HepG2 (cell line): Measurements from ENCODE around the gene PPP2R2D. TPM values are rescaled to one million over a fixed set of nuclear protein-coding genes. Genes with fewer than 3 reads are reported as not detected.
A peak's percentile ranks its signal among the peaks of the same experiment; 100 is the strongest.

ENCODE experiments used
- ATM ChIP-seq: fragments of 450-650 bp; IDR thresholded peaks from 2 replicates; pipeline ENCODE4 v1.7.1; 2017; ENCODE audit warnings: mild to moderate bottlenecking, borderline replicate concordance
- DMAP1 ChIP-seq: IDR thresholded peaks from 2 replicates; pipeline ENCODE4 v1.6.1; 2016
- KAT7 ChIP-seq: IDR thresholded peaks from 2 replicates; pipeline ENCODE4 v1.6.1; 2018; ENCODE audit warnings: borderline replicate concordance, missing compliant biosample characterization
- MEIS2 ChIP-seq: sonication (generic); formaldehyde crosslinking; IDR thresholded peaks from 2 replicates; pipeline ENCODE4 v1.9.0; 2021; ENCODE audit warnings: mild to moderate bottlenecking, missing genetic modification reagents
- PAX8 ChIP-seq: sonication (generic); formaldehyde crosslinking; IDR thresholded peaks from 2 replicates; pipeline ENCODE4 v1.8.0; 2022; ENCODE audit warnings: mild to moderate bottlenecking, missing genetic modification reagents, borderline replicate concordance
- POLR2A ChIP-seq, 2 experiments: IDR thresholded peaks; 2 replicates each; pipeline ENCODE4 v1.6.1; 2011; ENCODE audit warnings: low read depth in 2 of 2, low read length in 2 of 2, mild to moderate bottlenecking in 1 of 2, moderate library complexity in 1 of 2; ENCODE audit not compliant: insufficient read depth in 1 of 2
- POLR2AphosphoS5 ChIP-seq: IDR thresholded peaks from 2 replicates; pipeline ENCODE4 v1.6.1; 2012; ENCODE audit warnings: low read depth, low read length
- POLR2G ChIP-seq: fragments of 200-400 bp; formaldehyde crosslinking; IDR thresholded peaks from 2 replicates; pipeline ENCODE4 v1.6.1; 2018; ENCODE audit warnings: mild to moderate bottlenecking, low read depth, low read length, moderate library complexity
- SRY ChIP-seq: sonication (generic); formaldehyde crosslinking; IDR thresholded peaks from 2 replicates; pipeline ENCODE4 v1.8.0; 2022; ENCODE audit warnings: mild to moderate bottlenecking, missing genetic modification reagents
- ZBTB21 ChIP-seq: sonication (generic); formaldehyde crosslinking; IDR thresholded peaks from 2 replicates; pipeline ENCODE4 v1.4.0; 2020; ENCODE audit warnings: missing genetic modification reagents
- ZFY ChIP-seq: sonication (generic); formaldehyde crosslinking; IDR thresholded peaks from 2 replicates; pipeline ENCODE4 v1.4.0; 2020; ENCODE audit warnings: missing genetic modification reagents
- ZNF501 ChIP-seq: sonication (generic); formaldehyde crosslinking; IDR thresholded peaks from 2 replicates; pipeline ENCODE4 v1.5.1; 2020; ENCODE audit warnings: mild to moderate bottlenecking, moderate library complexity, missing genetic modification reagents
- ZNF563 ChIP-seq: sonication (generic); formaldehyde crosslinking; IDR thresholded peaks from 2 replicates; pipeline ENCODE4 v1.8.0; 2022; ENCODE audit warnings: mild to moderate bottlenecking, moderate library complexity, missing genetic modification reagents
- ZNF687 ChIP-seq: sonication (generic); formaldehyde crosslinking; IDR thresholded peaks from 2 replicates; pipeline ENCODE4 v1.5.1; 2020; ENCODE audit warnings: mild to moderate bottlenecking, missing genetic modification reagents, moderate library complexity
- ZNF777 ChIP-seq: sonication (generic); formaldehyde crosslinking; IDR thresholded peaks from 2 replicates; pipeline ENCODE4 v1.4.0; 2020; ENCODE audit warnings: missing genetic modification reagents
- ZNF850 ChIP-seq: sonication (generic); formaldehyde crosslinking; conservative IDR thresholded peaks from 2 replicates; pipeline ENCODE4 v1.9.0; 2021; ENCODE audit warnings: mild to moderate bottlenecking, missing genetic modification reagents
- ZSCAN12 ChIP-seq: sonication (generic); formaldehyde crosslinking; IDR thresholded peaks from 2 replicates; pipeline ENCODE4 v1.9.0; 2021; ENCODE audit warnings: mild to moderate bottlenecking, missing genetic modification reagents
- polyA plus RNA-seq, 8 experiments: library from polyadenylated mRNA; depleted of rRNA in 3 of 8; stranded (reverse) in 7 of 8; unstranded in 1 of 8; fragments of >200 nt; fragmentation: Illumina TruSeq in 4 of 8; extraction: Trizol in 4 of 8; gene quantifications; 2 replicates each; pipeline versions ENCODE4 v1.2.1 to v1.2.3, GENCODE V29; 2011 to 2016; ENCODE audit warnings: low read depth in 4 of 8, missing spikeins in 1 of 8, mixed read lengths in 1 of 8; ENCODE audit not compliant: insufficient read depth in 1 of 8
- total RNA-seq, 5 experiments: library from RNA; depleted of rRNA; stranded (reverse); fragments of >200 nt; fragmentation: Illumina TruSeq; extraction: Trizol; gene quantifications; 2 replicates each; pipeline ENCODE4 v1.2.3, GENCODE V29; 2016; ENCODE audit warnings: low read depth in 1 of 5
- TF ChIP-seq, protein P1 (sequence below): sonication (generic); formaldehyde crosslinking; IDR thresholded peaks from 2 replicates; pipeline ENCODE4 v1.4.0; 2020; ENCODE audit warnings: missing genetic modification reagents, borderline replicate concordance
- TF ChIP-seq, protein P2 (sequence below): IDR thresholded peaks from 2 replicates; pipeline ENCODE4 v1.6.1; 2012; ENCODE audit warnings: inconsistent platforms
- TF ChIP-seq, protein P3 (sequence below): sonication (generic); formaldehyde crosslinking; IDR thresholded peaks from 2 replicates; pipeline ENCODE4 v1.5.1; 2020; ENCODE audit warnings: missing genetic modification reagents, mild to moderate bottlenecking, borderline replicate concordance

PPP2R2D gene
- total and polyA plus RNA-seq, 2 of the 13 experiments (the other 11 are each of a cell fraction or from before 2014, with no cell fraction given), result 32.7 to 33.2 TPM

DNA sequence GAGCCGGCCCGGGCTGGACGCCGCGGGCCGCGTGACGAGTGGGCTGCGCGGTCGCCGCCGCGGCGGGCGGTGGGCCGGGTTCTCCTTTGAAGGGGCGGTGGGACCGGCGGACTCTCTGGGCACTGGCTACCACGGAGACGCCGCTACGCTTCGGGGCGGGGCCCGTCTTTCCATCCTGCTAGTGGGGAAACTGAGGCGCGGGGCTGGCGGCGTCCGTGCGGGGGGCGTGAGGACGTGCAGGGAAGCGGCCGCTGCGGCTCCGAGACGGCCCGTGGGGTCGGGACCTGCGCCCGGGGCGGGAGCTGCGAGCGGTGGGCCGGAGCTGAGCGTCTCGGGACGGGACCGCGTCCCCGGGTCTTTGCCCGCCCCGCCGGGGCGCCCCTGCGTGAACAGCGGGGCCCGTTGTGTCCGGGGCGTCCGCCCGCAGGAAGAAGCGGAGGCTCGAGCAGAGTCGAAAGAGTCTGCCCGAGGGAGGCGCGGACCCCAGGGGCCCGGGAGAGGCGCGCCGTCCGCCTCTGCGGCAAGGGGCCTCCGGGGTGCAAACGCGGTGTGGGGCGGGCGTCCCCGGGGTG lies 81.5 kb downstream of the PPP2R2D start (continued):
- TF ChIP-seq, protein P1, sequence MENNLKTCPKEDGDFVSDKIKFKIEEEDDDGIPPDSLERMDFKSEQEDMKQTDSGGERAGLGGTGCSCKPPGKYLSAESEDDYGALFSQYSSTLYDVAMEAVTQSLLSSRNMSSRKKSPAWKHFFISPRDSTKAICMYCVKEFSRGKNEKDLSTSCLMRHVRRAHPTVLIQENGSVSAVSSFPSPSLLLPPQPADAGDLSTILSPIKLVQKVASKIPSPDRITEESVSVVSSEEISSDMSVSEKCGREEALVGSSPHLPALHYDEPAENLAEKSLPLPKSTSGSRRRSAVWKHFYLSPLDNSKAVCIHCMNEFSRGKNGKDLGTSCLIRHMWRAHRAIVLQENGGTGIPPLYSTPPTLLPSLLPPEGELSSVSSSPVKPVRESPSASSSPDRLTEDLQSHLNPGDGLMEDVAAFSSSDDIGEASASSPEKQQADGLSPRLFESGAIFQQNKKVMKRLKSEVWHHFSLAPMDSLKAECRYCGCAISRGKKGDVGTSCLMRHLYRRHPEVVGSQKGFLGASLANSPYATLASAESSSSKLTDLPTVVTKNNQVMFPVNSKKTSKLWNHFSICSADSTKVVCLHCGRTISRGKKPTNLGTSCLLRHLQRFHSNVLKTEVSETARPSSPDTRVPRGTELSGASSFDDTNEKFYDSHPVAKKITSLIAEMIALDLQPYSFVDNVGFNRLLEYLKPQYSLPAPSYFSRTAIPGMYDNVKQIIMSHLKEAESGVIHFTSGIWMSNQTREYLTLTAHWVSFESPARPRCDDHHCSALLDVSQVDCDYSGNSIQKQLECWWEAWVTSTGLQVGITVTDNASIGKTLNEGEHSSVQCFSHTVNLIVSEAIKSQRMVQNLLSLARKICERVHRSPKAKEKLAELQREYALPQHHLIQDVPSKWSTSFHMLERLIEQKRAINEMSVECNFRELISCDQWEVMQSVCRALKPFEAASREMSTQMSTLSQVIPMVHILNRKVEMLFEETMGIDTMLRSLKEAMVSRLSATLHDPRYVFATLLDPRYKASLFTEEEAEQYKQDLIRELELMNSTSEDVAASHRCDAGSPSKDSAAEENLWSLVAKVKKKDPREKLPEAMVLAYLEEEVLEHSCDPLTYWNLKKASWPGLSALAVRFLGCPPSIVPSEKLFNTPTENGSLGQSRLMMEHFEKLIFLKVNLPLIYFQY, result 0 out of 2 replicates have a peak, but pooled peaks have one; percentile 11
- TF ChIP-seq DMAP1 (CRISPR knock-in tag) (peak; percentile 6; the same call in 1 of the 2 replicates), ZNF850 (CRISPR knock-in tag) (no peak), ATM (no peak), ZNF687 (peak; percentile 57), SRY (CRISPR knock-in tag) (peak; percentile 75; the same call in 1 of the 2 replicates), ZNF777 (peak; percentile 77; the same call in 1 of the 2 replicates), POLR2A (IDR thresholded peaks at IDR 0.05; ENCODE audit: insufficient read depth in 1 of 2, low read depth in 2 of 2, low read length in 2 of 2) (0 out of 4 replicates have a peak, but pooled peaks of 1 of the 2 experiments have one; percentile 59), POLR2G (peak; percentile 65; the same call in 1 of the 2 replicates), ZFY (CRISPR knock-in tag) (no peak), MEIS2 (CRISPR knock-in tag) (0 out of 2 replicates have a peak, but pooled peaks have one; percentile 25), POLR2AphosphoS5 (peak; percentile 27; the same call in 1 of the 2 replicates), ZBTB21 (CRISPR knock-in tag) (no peak), PAX8 (CRISPR knock-in tag) (no peak), ZSCAN12 (peak; percentile 1; the same call in 1 of the 2 replicates), ZNF563 (CRISPR knock-in tag) (0 out of 2 replicates have a peak, but pooled peaks have one; percentile 9), KAT7 (CRISPR knock-in tag) (peak; percentile 10; the same call in 1 of the 2 replicates), ZNF501 (CRISPR knock-in tag) (no peak)
- TF ChIP-seq, protein P2, sequence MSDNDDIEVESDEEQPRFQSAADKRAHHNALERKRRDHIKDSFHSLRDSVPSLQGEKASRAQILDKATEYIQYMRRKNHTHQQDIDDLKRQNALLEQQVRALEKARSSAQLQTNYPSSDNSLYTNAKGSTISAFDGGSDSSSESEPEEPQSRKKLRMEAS, result 0 out of 2 replicates have a peak, but pooled peaks have one; percentile 5
- TF ChIP-seq, protein P3, sequence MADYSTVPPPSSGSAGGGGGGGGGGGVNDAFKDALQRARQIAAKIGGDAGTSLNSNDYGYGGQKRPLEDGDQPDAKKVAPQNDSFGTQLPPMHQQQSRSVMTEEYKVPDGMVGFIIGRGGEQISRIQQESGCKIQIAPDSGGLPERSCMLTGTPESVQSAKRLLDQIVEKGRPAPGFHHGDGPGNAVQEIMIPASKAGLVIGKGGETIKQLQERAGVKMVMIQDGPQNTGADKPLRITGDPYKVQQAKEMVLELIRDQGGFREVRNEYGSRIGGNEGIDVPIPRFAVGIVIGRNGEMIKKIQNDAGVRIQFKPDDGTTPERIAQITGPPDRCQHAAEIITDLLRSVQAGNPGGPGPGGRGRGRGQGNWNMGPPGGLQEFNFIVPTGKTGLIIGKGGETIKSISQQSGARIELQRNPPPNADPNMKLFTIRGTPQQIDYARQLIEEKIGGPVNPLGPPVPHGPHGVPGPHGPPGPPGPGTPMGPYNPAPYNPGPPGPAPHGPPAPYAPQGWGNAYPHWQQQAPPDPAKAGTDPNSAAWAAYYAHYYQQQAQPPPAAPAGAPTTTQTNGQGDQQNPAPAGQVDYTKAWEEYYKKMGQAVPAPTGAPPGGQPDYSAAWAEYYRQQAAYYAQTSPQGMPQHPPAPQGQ (CRISPR knock-in tag), result no peak
